ENCODE results near the gene RBM27. TPM values are rescaled to one million over a fixed set of nuclear protein-coding genes. Genes with fewer than 3 reads are reported as not detected.
"Not testable (repeated sequence)": the region's sequence is repeated elsewhere in the genome, so short reads cannot be mapped to it uniquely, and the experiment has no call there.

Gene RBM27
- total and polyA plus RNA-seq, 7 donors, result 5.4 to 30.9 (median 20.1) TPM

- Histone ChIP-seq H3K4me1 (no peaks in the 10 kb centered on the region), H3K27me3 (no peaks in the 10 kb centered on the region), H3K4me3 (no peak overlapping the region), H3K27ac (no peak overlapping the region), H3K9me3 (no peaks in the 10 kb centered on the region), H3K36me3 (peaks cover 0 to 98% (median 37%) of the 10 kb centered on the region in 4 donors)
- intact Hi-C loops (cut with DNase I), result no loop called here
- TF ChIP-seq POLR2A (IDR thresholded peaks at IDR 0.05), result no peak
- TF ChIP-seq CTCF (IDR thresholded peaks at IDR 0.05), result no peak
- TF ChIP-seq POLR2AphosphoS5 (IDR thresholded peaks at IDR 0.05), result no peak
- TF ChIP-seq EP300 (IDR thresholded peaks at IDR 0.05), result no peak
- DNase-seq, result no peak
Observed at GRCh38 chr5:146169076-146169475, 34.3 kb upstream of the RBM27 start.

GRCh38 chr5:146173049-146173448 is 30.4 kb upstream of the RBM27 start:
- H3K9me3 ChIP-seq; intact Hi-C loops (cut with DNase I); H3K4me3 ChIP-seq; H3K4me1 ChIP-seq; H3K27ac ChIP-seq; H3K27me3 ChIP-seq; DNase-seq: not testable (repeated sequence)
- H3K36me3 ChIP-seq, result peaks cover 0 to 88% (median 24%) of the 10 kb centered on the region in 4 donors
- 92 to 97% methylated on average over 8 of the region's 8 CpGs for WGBS, 2 donors

GRCh38 chr5:146173597-146173996 is 29.8 kb upstream of the RBM27 start:
- WGBS, 2 donors, result 77 to 89% methylated on average over 3 of the region's 3 CpGs
- H3K4me1 ChIP-seq, result no peaks in the 10 kb centered on the region

GRCh38 chr5:146176805-146177204 is 26.6 kb upstream of the RBM27 start:
- H3K9me3 ChIP-seq, result no peaks in the 10 kb centered on the region
- DNase-seq, result no peak
- no peak overlapping the region for H3K27ac ChIP-seq
- WGBS, 2 donors, result 81 to 90% methylated on average over 5 of the region's 5 CpGs
- H3K36me3 ChIP-seq, result peaks cover 0 to 51% (median 2%) of the 10 kb centered on the region in 4 donors
- H3K4me1 ChIP-seq, result peaks cover 0 to 25% (median 18%) of the 10 kb centered on the region in 4 donors
- H3K4me3 ChIP-seq, result no peak overlapping the region
- intact Hi-C loops (cut with DNase I), result no loop called here
- no peaks in the 10 kb centered on the region for H3K27me3 ChIP-seq
- TF ChIP-seq CTCF (IDR thresholded peaks at IDR 0.05), result no peak
- TF ChIP-seq POLR2AphosphoS5 (IDR thresholded peaks at IDR 0.05), result no peak
- no peak for TF ChIP-seq EP300 (IDR thresholded peaks at IDR 0.05)
- TF ChIP-seq POLR2A (IDR thresholded peaks at IDR 0.05), result no peak

More at GRCh38 chr5:146173597-146173996, 29.8 kb upstream of the RBM27 start:
- intact Hi-C loops (cut with DNase I), result no loop called here
- no peaks in the 10 kb centered on the region for H3K27me3 ChIP-seq
- no peak overlapping the region for H3K27ac ChIP-seq
- DNase-seq, result no peak
- no peaks in the 10 kb centered on the region for H3K9me3 ChIP-seq
- H3K36me3 ChIP-seq, result peaks cover 0 to 83% (median 22%) of the 10 kb centered on the region in 4 donors
- H3K4me3 ChIP-seq, result no peak overlapping the region
- TF ChIP-seq POLR2AphosphoS5 (IDR thresholded peaks at IDR 0.05), result no peak
- TF ChIP-seq CTCF (IDR thresholded peaks at IDR 0.05), result no peak
- no peak for TF ChIP-seq POLR2A (IDR thresholded peaks at IDR 0.05)
- no peak for TF ChIP-seq EP300 (IDR thresholded peaks at IDR 0.05)

- WGBS, 2 donors, result 45 to 80% methylated on average over 1 of the region's 1 CpG
- Histone ChIP-seq H3K9me3 (no peaks in the 10 kb centered on the region), H3K4me1 (peaks cover 0 to 34% (median 19%) of the 10 kb centered on the region in 4 donors), H3K27me3 (no peaks in the 10 kb centered on the region), H3K27ac (no peak overlapping the region), H3K4me3 (no peak overlapping the region), H3K36me3 (peaks cover 0 to 29% (median 0%) of the 10 kb centered on the region in 4 donors)
- no peak for DNase-seq
- intact Hi-C loops (cut with DNase I), result loop anchor here (5.0 kb wide), 1 partner anchor 268 kb away; the partner anchor contains the start of gene TCERG1
- TF ChIP-seq POLR2A (IDR thresholded peaks at IDR 0.05) (no peak), CTCF (IDR thresholded peaks at IDR 0.05) (no peak), EP300 (IDR thresholded peaks at IDR 0.05) (no peak), POLR2AphosphoS5 (IDR thresholded peaks at IDR 0.05) (no peak)
Observed at GRCh38 chr5:146179696-146180095, 23.7 kb upstream of the RBM27 start.

- not testable (repeated sequence) for DNase-seq, H3K36me3 ChIP-seq, H3K9me3 ChIP-seq, H3K27me3 ChIP-seq
- 95% methylated on average over 21 of the region's 21 CpGs for WGBS, 2 donors
- Histone ChIP-seq H3K4me3 (peak overlapping the region in 3 of 4 donors; percentile 66 to 75 (median 73)), H3K27ac (peak overlapping the region in 2 of 4 donors; percentile 76 to 79), H3K4me1 (peaks cover 0 to 34% (median 19%) of the 10 kb centered on the region in 4 donors)
- intact Hi-C loops (cut with DNase I), result loop anchor here (5.0 kb wide), 1 partner anchor 264 kb away; the partner anchor contains the start of gene TCERG1
Observed at GRCh38 chr5:146183403-146183802, 20.0 kb upstream of the RBM27 start.
